Prostate gland (tissue), 2 donors: ENCODE results near the gene HOXD8. TPM values are rescaled to one million over a fixed set of nuclear protein-coding genes. Genes with fewer than 3 reads are reported as not detected.

Source experiments
- DNase-seq: peaks from one replicate; pipeline ENCODE4 v3.0.0-alpha.2; 2019; ENCODE audit warnings: low spot score
- H3K27ac ChIP-seq, 2 donors: fragments of 200-600 bp; sonication (generic); 2 replicates each; pipeline ENCODE4 v1.5.1; 2017 to 2019
- H3K27me3 ChIP-seq: fragments of 200-600 bp; sonication (generic); replicated peaks from 2 replicates; pipeline ENCODE4 v1.5.1; 2019; ENCODE audit not compliant: insufficient read depth
- H3K36me3 ChIP-seq, 2 donors: fragments of 200-600 bp; sonication (generic); 1 replicate in 1 of 2; 2 replicates in 1 of 2; pipeline versions ENCODE4 v1.5.1 to v1.8.1; 2017 to 2019
- H3K4me1 ChIP-seq: fragments of 200-600 bp; sonication (generic); replicated peaks from 2 replicates; pipeline ENCODE4 v1.5.1; 2019
- H3K4me3 ChIP-seq, 2 donors: fragments of 200-600 bp; sonication (generic); 2 replicates each; pipeline ENCODE4 v1.5.1; 2017 to 2019
- H3K9me3 ChIP-seq: fragments of 200-600 bp; sonication (generic); 2 replicates; pipeline ENCODE4 v1.5.1; 2017
- CTCF ChIP-seq, 4 experiments: fragments of 200-600 bp in 2 of 4; fragments of 450-650 bp in 2 of 4; sonication (generic) in 2 of 4; IDR thresholded peaks; 1 replicate in 3 of 4; 2 replicates in 1 of 4; pipeline ENCODE4 v1.5.1; 2016 to 2019; ENCODE audit warnings: antibody characterized with exemption in 4 of 4, mild to moderate bottlenecking in 2 of 4, moderate library complexity in 2 of 4
- POLR2A ChIP-seq: fragments of 450-650 bp; IDR thresholded peaks from one replicate; pipeline ENCODE4 v1.6.1; 2016; ENCODE audit warnings: antibody characterized with exemption, mild to moderate bottlenecking
- POLR2AphosphoS5 ChIP-seq: sonication (generic); formaldehyde crosslinking; IDR thresholded peaks from one replicate; pipeline ENCODE4 v1.6.1; 2017; ENCODE audit warnings: antibody characterized with exemption
- WGBS: methylation state at CpG from one replicate; pipeline ENCODE4 v1.1.5; 2018; 5-methylcytosine and 5-hydroxymethylcytosine counted together
- intact Hi-C: fragments of 100-400 bp; cut with DNase I; formaldehyde crosslinking; loops from one replicate; pipeline ENCODE4 v1.14.2; 2022
- total RNA-seq, 2 donors: library from RNA; depleted of rRNA; stranded (reverse); fragments of >200 nt; gene quantifications; one replicate each; pipeline ENCODE4 v1.1.0, GENCODE V29; 2016

The HOXD8 gene
- total RNA-seq, 2 donors from 2014 or later = 10.4 to 30.8 TPM

- intact Hi-C loops = no loop called here
- no peak for DNase-seq
- Histone ChIP-seq H3K9me3 (no peaks in the 10 kb centered on the region), H3K27ac (no peak overlapping the region), H3K4me1 (no peaks in the 10 kb centered on the region), H3K4me3 (no peak overlapping the region), H3K27me3 (peaks cover 34% of the 10 kb centered on the region), H3K36me3 (no peaks in the 10 kb centered on the region)
- 59% methylated on average over 14 of the region's 14 CpGs for WGBS
- TF ChIP-seq CTCF (IDR thresholded peaks at IDR 0.05) (no peak), POLR2A (no peak), POLR2AphosphoS5 (no peak)
Observed at GRCh38 chr2:176172895-176173566, 43.5 kb downstream of the HOXD8 start.

- no peak overlapping the region for H3K27ac ChIP-seq
- no peak overlapping the region for H3K4me3 ChIP-seq
- H3K4me1 ChIP-seq = no peaks in the 10 kb centered on the region
- H3K9me3 ChIP-seq = no peaks in the 10 kb centered on the region
- intact Hi-C loops = no loop called here
- TF ChIP-seq POLR2A (no peak), POLR2AphosphoS5 (no peak), CTCF (IDR thresholded peaks at IDR 0.05) (no peak)
- no peak for DNase-seq
- H3K36me3 ChIP-seq = no peaks in the 10 kb centered on the region
- H3K27me3 ChIP-seq = peaks cover 42% of the 10 kb centered on the region
- WGBS = 37% methylated on average over 7 of the region's 7 CpGs
Observed at GRCh38 chr2:176173567-176174381, 44.3 kb downstream of the HOXD8 start.

GRCh38 chr2:176174382-176174823 is 44.9 kb downstream of the HOXD8 start:
- no peaks in the 10 kb centered on the region for H3K9me3 ChIP-seq
- TF ChIP-seq POLR2A (no peak), CTCF (IDR thresholded peaks at IDR 0.05) (no peak), POLR2AphosphoS5 (no peak)
- H3K4me1 ChIP-seq = no peaks in the 10 kb centered on the region
- no peak overlapping the region for H3K4me3 ChIP-seq
- H3K36me3 ChIP-seq = no peaks in the 10 kb centered on the region
- DNase-seq = no peak
- H3K27me3 ChIP-seq = peaks cover 42% of the 10 kb centered on the region
- intact Hi-C loops = no loop called here
- H3K27ac ChIP-seq = no peak overlapping the region
- 16% methylated on average over 14 of the region's 14 CpGs for WGBS

GRCh38 chr2:176174824-176175708 is 45.6 kb downstream of the HOXD8 start:
- H3K27ac ChIP-seq = no peak overlapping the region
- H3K9me3 ChIP-seq = no peaks in the 10 kb centered on the region
- DNase-seq = no peak
- peaks cover 42% of the 10 kb centered on the region for H3K27me3 ChIP-seq
- no peak for TF ChIP-seq POLR2A
- TF ChIP-seq POLR2AphosphoS5 = no peak
- TF ChIP-seq CTCF (IDR thresholded peaks at IDR 0.05) = no peak
- H3K4me3 ChIP-seq = no peak overlapping the region
- intact Hi-C loops = no loop called here
- 26% methylated on average over 42 of the region's 47 CpGs for WGBS
- H3K4me1 ChIP-seq = no peaks in the 10 kb centered on the region
- no peaks in the 10 kb centered on the region for H3K36me3 ChIP-seq
